ENCODE measurements around the gene MYBPC2. TPM values are rescaled to one million over a fixed set of nuclear protein-coding genes. Genes with fewer than 3 reads are reported as not detected.

Gene MYBPC2
- total and polyA plus RNA-seq, 2 experiments from 2014 or later = not detected

DNA sequence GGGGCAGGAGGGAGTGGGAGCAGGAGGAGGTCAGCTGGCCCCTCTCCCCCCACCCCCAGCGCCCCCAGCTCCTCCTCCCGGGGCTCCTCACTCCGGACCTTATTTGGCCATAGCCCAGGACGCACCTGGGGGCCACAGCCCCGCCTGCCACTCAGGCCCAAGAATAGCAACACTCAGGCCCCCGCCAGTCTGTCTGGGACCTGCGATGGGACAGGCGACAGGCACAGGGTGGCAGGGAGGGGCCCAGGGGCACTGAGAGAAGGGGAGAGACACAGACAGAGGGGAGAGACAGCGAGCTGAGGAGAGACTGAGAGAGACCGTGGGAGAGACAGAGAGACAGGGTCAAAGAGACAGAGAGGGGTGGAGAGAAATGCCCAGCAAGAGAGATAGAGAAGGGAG lies 68.1 kb downstream of the MYBPC2 start:
- Histone ChIP-seq H3K9me2 (ENCODE audit: insufficient read depth) (no peaks in the 10 kb centered on the region), H3K4me3 (no peak overlapping the region), H3K36me3 (ENCODE audit: low read depth) (no peaks in the 10 kb centered on the region), H3K4me2 (ENCODE audit: unreplicated experiment) (no peak overlapping the region), H4K20me1 (ENCODE audit: insufficient read depth) (no peaks in the 10 kb centered on the region), H3K27me3 (replicated peaks; ENCODE audit: insufficient read depth) (peaks cover 10% of the 10 kb centered on the region), H3K27ac (no peak overlapping the region), H3K79me2 (ENCODE audit: insufficient read depth) (no peaks in the 10 kb centered on the region), H2AFZ (no peak overlapping the region), H3K9me3 (ENCODE audit: low read depth) (no peaks in the 10 kb centered on the region), H3K4me1 (ENCODE audit: insufficient read depth) (no peaks in the 10 kb centered on the region), H3K9ac (no peak overlapping the region), H3F3A (ENCODE audit: insufficient read depth) (no peaks in the 10 kb centered on the region)
- in situ Hi-C loops (cut with MboI) = no loop called here
- no peak for DNase-seq
- TF ChIP-seq EZH2 (IDR thresholded peaks at IDR 0.05; ENCODE audit: insufficient read depth, poor library complexity, severe bottlenecking) = no peak
- no peak for TF ChIP-seq EZH2phosphoT487 (IDR thresholded peaks at IDR 0.05; ENCODE audit: insufficient read depth, low read depth)
- 33% methylated on average over 8 to 10 of the region's 10 CpGs for whole genome bisulfite sequencing, 2 experiments (ENCODE audit: low coverage in 1 of 2, low lambda C conversion rate in 2 of 2, missing lambda C conversion rate in 2 of 2)

- no peak for TF ChIP-seq EZH2phosphoT487 (IDR thresholded peaks at IDR 0.05; ENCODE audit: insufficient read depth, low read depth)
- no peak for TF ChIP-seq EZH2 (IDR thresholded peaks at IDR 0.05; ENCODE audit: insufficient read depth, poor library complexity, severe bottlenecking)
- Histone ChIP-seq H3K9me2 (ENCODE audit: insufficient read depth) (no peaks in the 10 kb centered on the region), H3K4me2 (ENCODE audit: unreplicated experiment) (no peak overlapping the region), H3K27me3 (replicated peaks; ENCODE audit: insufficient read depth) (peaks cover 10% of the 10 kb centered on the region), H3K9me3 (ENCODE audit: low read depth) (no peaks in the 10 kb centered on the region), H3K4me1 (ENCODE audit: insufficient read depth) (no peaks in the 10 kb centered on the region), H4K20me1 (ENCODE audit: insufficient read depth) (no peaks in the 10 kb centered on the region), H3K9ac (no peak overlapping the region), H3F3A (ENCODE audit: insufficient read depth) (no peaks in the 10 kb centered on the region), H2AFZ (no peak overlapping the region), H3K4me3 (no peak overlapping the region), H3K36me3 (ENCODE audit: low read depth) (no peaks in the 10 kb centered on the region), H3K27ac (no peak overlapping the region), H3K79me2 (ENCODE audit: insufficient read depth) (no peaks in the 10 kb centered on the region)
- no peak for DNase-seq
- 39 to 50% methylated on average over 10 to 12 of the region's 12 CpGs for WGBS, 2 experiments (ENCODE audit: low coverage in 1 of 2, low lambda C conversion rate in 2 of 2, missing lambda C conversion rate in 2 of 2)
- in situ Hi-C loops (cut with MboI) = no loop called here
Observed at GRCh38 chr19:50501186-50501567, 68.5 kb downstream of the MYBPC2 start.

DNA sequence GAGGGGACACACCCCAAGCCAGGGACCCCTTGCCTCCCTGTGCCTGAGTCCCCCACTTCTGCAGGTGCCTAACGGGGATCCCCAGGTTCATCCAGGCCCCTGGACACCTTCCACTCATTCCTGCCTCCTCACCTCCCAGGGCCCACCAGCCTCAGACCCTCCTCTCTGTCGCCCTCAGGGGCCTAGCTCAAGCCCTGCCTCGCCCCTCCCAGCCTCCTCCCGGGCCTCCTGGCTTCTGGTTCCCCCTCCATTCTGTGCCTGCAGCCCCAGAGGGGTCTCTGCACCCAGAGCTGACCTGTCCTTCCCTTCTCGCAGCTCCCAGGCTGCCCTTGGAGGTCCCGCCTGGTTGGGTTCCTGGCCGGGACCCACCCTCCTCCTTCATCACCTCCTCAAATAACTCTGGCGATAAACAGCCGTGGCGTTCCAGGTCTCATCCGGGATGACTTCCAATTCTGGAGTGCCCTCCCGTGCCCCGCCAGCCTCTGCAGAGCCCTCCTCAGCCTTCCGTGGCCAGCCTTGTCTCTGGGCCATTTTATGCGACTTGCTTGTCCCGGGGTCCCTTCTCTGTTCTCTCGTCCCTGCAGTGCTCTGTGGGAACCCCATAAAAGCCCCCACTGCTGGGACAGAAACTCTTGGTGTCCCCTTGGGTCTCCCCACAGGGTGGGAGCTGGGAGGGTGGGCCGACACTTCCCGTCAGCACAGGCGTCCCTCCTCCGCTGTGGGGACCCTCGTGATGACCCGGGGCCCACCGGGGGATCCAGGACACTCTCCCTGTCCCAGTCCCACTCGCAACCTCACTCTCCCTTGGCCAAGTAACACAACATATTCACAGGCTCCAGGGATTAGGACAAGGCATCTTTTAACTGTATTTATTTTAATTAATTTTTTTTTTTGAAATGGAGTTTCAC lies 69.1 kb downstream of the MYBPC2 start:
- no peaks in the 10 kb centered on the region for H3F3A ChIP-seq (ENCODE audit: insufficient read depth)
- no peaks in the 10 kb centered on the region for H4K20me1 ChIP-seq (ENCODE audit: insufficient read depth)
- no peaks in the 10 kb centered on the region for H3K9me3 ChIP-seq (ENCODE audit: low read depth)
- TF ChIP-seq EZH2phosphoT487 (IDR thresholded peaks at IDR 0.05; ENCODE audit: insufficient read depth, low read depth) = no peak
- no peak for TF ChIP-seq EZH2 (IDR thresholded peaks at IDR 0.05; ENCODE audit: insufficient read depth, poor library complexity, severe bottlenecking)
- no peak overlapping the region for H3K4me3 ChIP-seq
- no peaks in the 10 kb centered on the region for H3K4me1 ChIP-seq (ENCODE audit: insufficient read depth)
- 51% methylated on average over 24 to 25 of the region's 25 CpGs for WGBS, 2 experiments (ENCODE audit: low coverage in 1 of 2, low lambda C conversion rate in 2 of 2, missing lambda C conversion rate in 2 of 2)
- in situ Hi-C loops (cut with MboI) = no loop called here
- no peak overlapping the region for H3K27ac ChIP-seq
- peaks cover 10% of the 10 kb centered on the region for H3K27me3 ChIP-seq (replicated peaks; ENCODE audit: insufficient read depth)
- no peaks in the 10 kb centered on the region for H3K9me2 ChIP-seq (ENCODE audit: insufficient read depth)
- H3K4me2 ChIP-seq (ENCODE audit: unreplicated experiment) = no peak overlapping the region
- H2AFZ ChIP-seq = no peak overlapping the region
- no peak overlapping the region for H3K9ac ChIP-seq
- DNase-seq = no peak
- H3K36me3 ChIP-seq (ENCODE audit: low read depth) = no peaks in the 10 kb centered on the region
- H3K79me2 ChIP-seq (ENCODE audit: insufficient read depth) = no peaks in the 10 kb centered on the region

DNA sequence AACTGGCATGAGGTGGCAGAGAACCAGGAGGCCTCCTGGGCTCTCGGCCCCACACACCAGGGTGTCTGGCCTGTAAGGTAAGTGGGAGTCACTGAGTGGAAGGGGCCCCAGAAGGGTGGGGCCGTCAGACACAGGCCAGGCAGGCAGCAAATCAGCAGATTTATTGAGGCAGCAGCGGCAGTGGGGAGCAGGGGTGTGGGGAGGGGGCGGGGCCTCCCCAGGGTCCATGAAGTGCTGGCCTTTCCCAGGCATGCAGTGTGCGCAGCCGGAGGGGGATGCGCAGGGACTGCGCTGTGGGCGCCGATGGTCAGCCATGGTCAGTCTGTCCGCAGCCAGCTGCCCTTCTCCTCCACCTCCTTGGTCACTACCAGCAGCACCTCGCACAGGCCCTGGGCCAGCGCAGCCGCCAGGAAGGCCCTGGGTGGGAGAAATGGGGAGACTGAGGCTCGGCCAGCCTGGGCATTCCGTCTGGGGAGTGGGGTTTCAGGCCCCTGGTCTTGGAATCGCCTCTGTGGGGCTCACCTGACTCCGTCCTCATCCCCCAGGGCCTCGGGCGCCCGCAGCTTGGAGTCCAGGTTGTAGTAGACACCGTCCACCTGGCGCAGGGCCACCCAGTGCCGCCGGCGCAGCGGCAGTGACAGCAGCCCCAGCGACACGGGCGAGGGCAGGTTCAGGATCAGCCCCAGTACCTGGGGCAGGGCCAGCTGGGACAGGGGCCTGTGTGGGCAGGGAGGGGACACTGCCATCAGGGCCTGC lies 73.3 kb downstream of the MYBPC2 start:
- Histone ChIP-seq H3K4me3 (no peak overlapping the region), H3K9me3 (ENCODE audit: low read depth) (no peaks in the 10 kb centered on the region), H3K27ac (no peak overlapping the region), H3K4me1 (ENCODE audit: insufficient read depth) (no peaks in the 10 kb centered on the region), H3K9ac (no peak overlapping the region), H3K36me3 (ENCODE audit: low read depth) (no peaks in the 10 kb centered on the region), H2AFZ (no peak overlapping the region), H4K20me1 (ENCODE audit: insufficient read depth) (no peaks in the 10 kb centered on the region), H3K4me2 (ENCODE audit: unreplicated experiment) (no peak overlapping the region), H3F3A (ENCODE audit: insufficient read depth) (no peaks in the 10 kb centered on the region), H3K27me3 (replicated peaks; ENCODE audit: insufficient read depth) (no peaks in the 10 kb centered on the region), H3K9me2 (ENCODE audit: insufficient read depth) (no peaks in the 10 kb centered on the region), H3K79me2 (ENCODE audit: insufficient read depth) (peaks cover 10% of the 10 kb centered on the region; the same call in 1 of the 2 replicates)
- no peak for DNase-seq
- in situ Hi-C loops (cut with MboI) = no loop called here
- no peak for TF ChIP-seq EZH2 (IDR thresholded peaks at IDR 0.05; ENCODE audit: insufficient read depth, poor library complexity, severe bottlenecking)
- 91 to 93% methylated on average over 17 to 29 of the region's 30 CpGs for WGBS, 2 experiments (ENCODE audit: low coverage in 1 of 2, low lambda C conversion rate in 2 of 2, missing lambda C conversion rate in 2 of 2)

Measured in GM23248 (cell line).